ENCODE data around the gene FILIP1L.

GRCh38 chr3:99949956-99950670 is 164.2 kb downstream of the FILIP1L start:
- TF ChIP-seq CTCF (IDR thresholded peaks at IDR 0.05), result no peak
- no peak for TF ChIP-seq POLR2A (IDR thresholded peaks at IDR 0.05)
- TF ChIP-seq POLR2AphosphoS5 (IDR thresholded peaks at IDR 0.05), result no peak

Measured in breast epithelium (tissue), 3 donors.